Endometrial microvascular endothelial cells (primary cell): ENCODE results near the gene SLC13A1. TPM values are rescaled to one million over a fixed set of nuclear protein-coding genes. Genes with fewer than 3 reads are reported as not detected.

Experiments used
- in situ Hi-C: cut with HindIII; loops from 2 replicates; pipeline ENCODE4 v1.10.0; 2017; ENCODE audit warnings: low sequenced_read_pairs, low pct_unique_long_range_greater_than_20kb; ENCODE audit errors: inconsistent ontology term
- total RNA-seq: library from RNA; depleted of rRNA; stranded (reverse); fragments of >200 nt; gene quantifications from one replicate; pipeline ENCODE4 v1.2.3, GENCODE V29; 2015; ENCODE audit errors: inconsistent ontology term

SLC13A1 gene
- total RNA-seq, 1 donor from 2014 or later: not detected

- in situ Hi-C loops: no loop called here
Observed at GRCh38 chr7:123198668-123199652, 809 bp downstream of the SLC13A1 start.

- in situ Hi-C loops: no loop called here
Observed at GRCh38 chr7:123198111-123198510, 1.7 kb downstream of the SLC13A1 start.

GRCh38 chr7:123193235-123193634 is 6.5 kb downstream of the SLC13A1 start:
- in situ Hi-C loops: no loop called here

- in situ Hi-C loops: no loop called here
Observed at GRCh38 chr7:123191132-123191531, 8.6 kb downstream of the SLC13A1 start.

- in situ Hi-C loops: no loop called here
Observed at GRCh38 chr7:123190109-123190831, 9.5 kb downstream of the SLC13A1 start.

GRCh38 chr7:123185756-123186155 is 14.0 kb downstream of the SLC13A1 start:
- in situ Hi-C loops: no loop called here

- in situ Hi-C loops: no loop called here
Observed at GRCh38 chr7:123184271-123184670, 15.5 kb downstream of the SLC13A1 start.

- in situ Hi-C loops: no loop called here
Observed at GRCh38 chr7:123183431-123183830, 16.3 kb downstream of the SLC13A1 start.

GRCh38 chr7:123177442-123177841 is 22.3 kb downstream of the SLC13A1 start:
- in situ Hi-C loops: no loop called here

GRCh38 chr7:123170333-123171246 is 29.2 kb downstream of the SLC13A1 start:
- in situ Hi-C loops: no loop called here

GRCh38 chr7:123169065-123169464 is 30.7 kb downstream of the SLC13A1 start:
- in situ Hi-C loops: no loop called here

GRCh38 chr7:123157606-123158005 is 42.2 kb downstream of the SLC13A1 start:
- in situ Hi-C loops: no loop called here

GRCh38 chr7:123155571-123155970 is 44.2 kb downstream of the SLC13A1 start:
- in situ Hi-C loops: no loop called here

GRCh38 chr7:123154231-123154860 is 45.4 kb downstream of the SLC13A1 start:
- in situ Hi-C loops: no loop called here

- in situ Hi-C loops: no loop called here
Observed at GRCh38 chr7:123151443-123151842, 48.3 kb downstream of the SLC13A1 start.

- in situ Hi-C loops: no loop called here
Observed at GRCh38 chr7:123148813-123149212, 51.0 kb downstream of the SLC13A1 start.

GRCh38 chr7:123143252-123144006 is 56.3 kb downstream of the SLC13A1 start:
- in situ Hi-C loops: no loop called here

GRCh38 chr7:123140561-123140960 is 59.2 kb downstream of the SLC13A1 start:
- in situ Hi-C loops: no loop called here
